Measurements from ENCODE around the gene DCLK1. TPM values are rescaled to one million over a fixed set of nuclear protein-coding genes. Genes with fewer than 3 reads are reported as not detected.
A peak's percentile ranks its signal among the peaks of the same experiment; 100 is the strongest.

Gene DCLK1
- total and polyA plus RNA-seq, 7 experiments from 2014 or later = not detected

- no peaks in the 10 kb centered on the region for H3K36me3 Mint-ChIP-seq
- no peaks in the 10 kb centered on the region for H3K9me3 ChIP-seq (ENCODE audit: control insufficient read depth in 2 of 3, low read length in 3 of 3)
- DNase-seq (no peak), ATAC-seq (no peak)
- no peaks in the 10 kb centered on the region for H3K36me3 ChIP-seq (ENCODE audit: control insufficient read depth in 2 of 3, insufficient read depth in 3 of 3, low read length in 3 of 3)
- intact Hi-C loops (cut with micrococcal nuclease) = no loop called here
- ChIA-PET CTCF (no interaction called here), POLR2A (no interaction called here)
- no peak overlapping the region for H3K4me3 Mint-ChIP-seq
- peaks cover 0 to 5% (median 0%) of the 10 kb centered on the region in 11 donors for H3K9me3 Mint-ChIP-seq
- no peaks in the 10 kb centered on the region for H3K27me3 ChIP-seq (ENCODE audit: control insufficient read depth in 2 of 2, insufficient read depth in 2 of 2, low read length in 2 of 2)
- H3K27ac Mint-ChIP-seq = no peak overlapping the region
- H3K4me1 Mint-ChIP-seq = no peaks in the 10 kb centered on the region
- peaks cover 0 to 5% (median 0%) of the 10 kb centered on the region in 5 donors for H3K27me3 Mint-ChIP-seq
- no peak overlapping the region for H3K27ac ChIP-seq (ENCODE audit: low read depth, low read length)
- H3K4me1 ChIP-seq (ENCODE audit: control insufficient read depth in 2 of 2, insufficient read depth in 2 of 2, low read length in 2 of 2) = no peaks in the 10 kb centered on the region
- no peak overlapping the region for H3K4me3 ChIP-seq (ENCODE audit: low read length)
Measured at GRCh38 chr13:35766663-35767062, 364.5 kb downstream of the DCLK1 start.

GRCh38 chr13:35765941-35766340 is 365.2 kb downstream of the DCLK1 start:
- no peaks in the 10 kb centered on the region for H3K36me3 ChIP-seq (ENCODE audit: control insufficient read depth in 2 of 3, insufficient read depth in 3 of 3, low read length in 3 of 3)
- CTCF ChIA-PET = no interaction called here
- DNase-seq = no peak
- POLR2A ChIA-PET = no interaction called here
- Mint-ChIP-seq H3K27me3 (no peaks in the 10 kb centered on the region), H3K9me3 (peaks cover 0 to 5% (median 0%) of the 10 kb centered on the region in 11 donors), H3K4me3 (no peak overlapping the region), H3K4me1 (no peaks in the 10 kb centered on the region), H3K27ac (no peak overlapping the region), H3K36me3 (no peaks in the 10 kb centered on the region)
- H3K27me3 ChIP-seq (ENCODE audit: control insufficient read depth in 2 of 2, insufficient read depth in 2 of 2, low read length in 2 of 2) = no peaks in the 10 kb centered on the region
- H3K4me3 ChIP-seq (ENCODE audit: low read length) = no peak overlapping the region
- no peaks in the 10 kb centered on the region for H3K4me1 ChIP-seq (ENCODE audit: control insufficient read depth in 2 of 2, insufficient read depth in 2 of 2, low read length in 2 of 2)
- no peak for ATAC-seq
- H3K27ac ChIP-seq (ENCODE audit: low read depth, low read length) = no peak overlapping the region
- H3K9me3 ChIP-seq (ENCODE audit: control insufficient read depth in 2 of 3, low read length in 3 of 3) = no peaks in the 10 kb centered on the region
- intact Hi-C loops (cut with micrococcal nuclease) = no loop called here

- no peak overlapping the region for H3K27ac Mint-ChIP-seq
- Histone ChIP-seq H3K27me3 (ENCODE audit: control insufficient read depth in 2 of 2, insufficient read depth in 2 of 2, low read length in 2 of 2) (no peaks in the 10 kb centered on the region), H3K36me3 (ENCODE audit: control insufficient read depth in 2 of 3, insufficient read depth in 3 of 3, low read length in 3 of 3) (no peaks in the 10 kb centered on the region), H3K4me3 (ENCODE audit: low read length) (no peak overlapping the region), H3K27ac (ENCODE audit: low read depth, low read length) (no peak overlapping the region), H3K4me1 (ENCODE audit: control insufficient read depth in 2 of 2, insufficient read depth in 2 of 2, low read length in 2 of 2) (no peaks in the 10 kb centered on the region), H3K9me3 (ENCODE audit: control insufficient read depth in 2 of 3, low read length in 3 of 3) (no peaks in the 10 kb centered on the region)
- no peak for ATAC-seq
- ChIA-PET CTCF (no interaction called here), POLR2A (no interaction called here)
- H3K27me3 Mint-ChIP-seq = no peaks in the 10 kb centered on the region
- H3K9me3 Mint-ChIP-seq = peaks cover 0 to 5% (median 0%) of the 10 kb centered on the region in 11 donors
- no peak overlapping the region for H3K4me3 Mint-ChIP-seq
- intact Hi-C loops (cut with micrococcal nuclease) = no loop called here
- DNase-seq = no peak
- no peaks in the 10 kb centered on the region for H3K36me3 Mint-ChIP-seq
- H3K4me1 Mint-ChIP-seq = no peaks in the 10 kb centered on the region
Measured at GRCh38 chr13:35765366-35765765, 365.8 kb downstream of the DCLK1 start.

GRCh38 chr13:35764326-35765015 is 366.7 kb downstream of the DCLK1 start:
- Mint-ChIP-seq H3K4me1 (no peaks in the 10 kb centered on the region), H3K36me3 (no peaks in the 10 kb centered on the region), H3K27me3 (no peaks in the 10 kb centered on the region), H3K27ac (no peak overlapping the region), H3K9me3 (peaks cover 0 to 6% (median 3%) of the 10 kb centered on the region in 11 donors), H3K4me3 (no peak overlapping the region)
- ATAC-seq (no peak), DNase-seq (no peak)
- intact Hi-C loops (cut with micrococcal nuclease) = no loop called here
- CTCF ChIA-PET = no interaction called here
- POLR2A ChIA-PET = no interaction called here
- no peaks in the 10 kb centered on the region for H3K27me3 ChIP-seq (ENCODE audit: control insufficient read depth in 2 of 2, insufficient read depth in 2 of 2, low read length in 2 of 2)
- no peaks in the 10 kb centered on the region for H3K9me3 ChIP-seq (ENCODE audit: control insufficient read depth in 2 of 3, low read length in 3 of 3)
- no peak overlapping the region for H3K27ac ChIP-seq (ENCODE audit: low read depth, low read length)
- no peaks in the 10 kb centered on the region for H3K36me3 ChIP-seq (ENCODE audit: control insufficient read depth in 2 of 3, insufficient read depth in 3 of 3, low read length in 3 of 3)
- H3K4me1 ChIP-seq (ENCODE audit: control insufficient read depth in 2 of 2, insufficient read depth in 2 of 2, low read length in 2 of 2) = no peaks in the 10 kb centered on the region
- no peak overlapping the region for H3K4me3 ChIP-seq (ENCODE audit: low read length)

GRCh38 chr13:35763782-35764123 is 367.4 kb downstream of the DCLK1 start:
- ATAC-seq (no peak), DNase-seq (no peak)
- no peak overlapping the region for H3K27ac ChIP-seq (ENCODE audit: low read depth, low read length)
- CTCF ChIA-PET = no interaction called here
- Mint-ChIP-seq H3K4me3 (no peak overlapping the region), H3K9me3 (peaks cover 0 to 9% (median 4%) of the 10 kb centered on the region in 11 donors), H3K27me3 (no peaks in the 10 kb centered on the region), H3K36me3 (no peaks in the 10 kb centered on the region), H3K27ac (no peak overlapping the region), H3K4me1 (no peaks in the 10 kb centered on the region)
- POLR2A ChIA-PET = no interaction called here
- no peaks in the 10 kb centered on the region for H3K27me3 ChIP-seq (ENCODE audit: control insufficient read depth in 2 of 2, insufficient read depth in 2 of 2, low read length in 2 of 2)
- no peaks in the 10 kb centered on the region for H3K4me1 ChIP-seq (ENCODE audit: control insufficient read depth in 2 of 2, insufficient read depth in 2 of 2, low read length in 2 of 2)
- no peaks in the 10 kb centered on the region for H3K9me3 ChIP-seq (ENCODE audit: control insufficient read depth in 2 of 3, low read length in 3 of 3)
- H3K36me3 ChIP-seq (ENCODE audit: control insufficient read depth in 2 of 3, insufficient read depth in 3 of 3, low read length in 3 of 3) = no peaks in the 10 kb centered on the region
- no peak overlapping the region for H3K4me3 ChIP-seq (ENCODE audit: low read length)
- intact Hi-C loops (cut with micrococcal nuclease) = no loop called here

GRCh38 chr13:35763060-35763781 is 368.0 kb downstream of the DCLK1 start:
- Mint-ChIP-seq H3K36me3 (no peaks in the 10 kb centered on the region), H3K27ac (no peak overlapping the region), H3K4me3 (no peak overlapping the region), H3K27me3 (no peaks in the 10 kb centered on the region), H3K4me1 (no peaks in the 10 kb centered on the region), H3K9me3 (peaks cover 0 to 9% (median 4%) of the 10 kb centered on the region in 11 donors)
- H3K9me3 ChIP-seq (ENCODE audit: control insufficient read depth in 2 of 3, low read length in 3 of 3) = no peaks in the 10 kb centered on the region
- H3K27ac ChIP-seq (ENCODE audit: low read depth, low read length) = no peak overlapping the region
- H3K27me3 ChIP-seq (ENCODE audit: control insufficient read depth in 2 of 2, insufficient read depth in 2 of 2, low read length in 2 of 2) = no peaks in the 10 kb centered on the region
- H3K4me1 ChIP-seq (ENCODE audit: control insufficient read depth in 2 of 2, insufficient read depth in 2 of 2, low read length in 2 of 2) = no peaks in the 10 kb centered on the region
- CTCF ChIA-PET = no interaction called here
- no peak overlapping the region for H3K4me3 ChIP-seq (ENCODE audit: low read length)
- no peak for DNase-seq
- POLR2A ChIA-PET = no interaction called here
- ATAC-seq = peak; percentile 18
- no peaks in the 10 kb centered on the region for H3K36me3 ChIP-seq (ENCODE audit: control insufficient read depth in 2 of 3, insufficient read depth in 3 of 3, low read length in 3 of 3)
- intact Hi-C loops (cut with micrococcal nuclease) = no loop called here
